Measurements from ENCODE around the gene ALKBH7. TPM values are rescaled to one million over a fixed set of nuclear protein-coding genes. Genes with fewer than 3 reads are reported as not detected.

Gene ALKBH7
- total RNA-seq, 1 donor from 2014 or later = 23.7 TPM

Other genes starting within 250 kb of the ALKBH7 start
- not detected in 2 replicates for gene ACSBG2, start 237.1 kb upstream of the ALKBH7 start, total RNA-seq
- gene MLLT1, start 92.8 kb upstream of the ALKBH7 start, total RNA-seq = 2.6 and 2.9 TPM in 2 replicates
- gene ACER1, start 39.2 kb upstream of the ALKBH7 start, total RNA-seq = not detected in 2 replicates
- gene CLPP, start 11.3 kb upstream of the ALKBH7 start, total RNA-seq = 43.1 and 49.8 TPM in 2 replicates
- 0.26 and 0.51 TPM in 2 replicates for gene PSPN, start 3.1 kb downstream of the ALKBH7 start, total RNA-seq
- 52.7 and 63.6 TPM in 2 replicates for gene GTF2F1, start 20.4 kb downstream of the ALKBH7 start, total RNA-seq
- gene KHSRP, start 52.0 kb downstream of the ALKBH7 start, total RNA-seq = 55.8 and 85.6 TPM in 2 replicates
- not detected in 2 replicates for gene SLC25A41, start 61.0 kb downstream of the ALKBH7 start, total RNA-seq
- 18.1 and 36.9 TPM in 2 replicates for gene SLC25A23, start 87.0 kb downstream of the ALKBH7 start, total RNA-seq
- gene CRB3, start 91.5 kb downstream of the ALKBH7 start, total RNA-seq = 49.5 and 90.9 TPM in 2 replicates
- under 0.01 TPM in 1 of 2 replicates, not detected in the other for gene DENND1C, start 109.0 kb downstream of the ALKBH7 start, total RNA-seq
- gene TUBB4A, start 129.5 kb downstream of the ALKBH7 start, total RNA-seq = not detected in 2 replicates
- gene TNFSF9, start 158.2 kb downstream of the ALKBH7 start, total RNA-seq = 4.6 and 5.5 TPM in 2 replicates
- gene CD70, start 218.4 kb downstream of the ALKBH7 start, total RNA-seq = not detected in 2 replicates